GM04504 (cell line): ENCODE data around the gene ENTPD1.
A peak's percentile ranks its signal among the peaks of the same experiment; 100 is the strongest.
"Not testable (repeated sequence)": the region's sequence is repeated elsewhere in the genome, so short reads cannot be mapped to it uniquely, and the experiment has no call there.

Source experiments
- DNase-seq: peaks from one replicate; pipeline ENCODE4 v3.0.0-alpha.2; 2012; ENCODE audit warnings: low read depth

Gene ENTPD1

GRCh38 chr10:95866467-95866842 lies 110.5 kb downstream of the ENTPD1 start:
- DNase-seq: no peak

GRCh38 chr10:95867866-95868265 lies 111.9 kb downstream of the ENTPD1 start:
- no peak for DNase-seq

- DNase-seq: no peak
These were observed 116.3 kb downstream of the ENTPD1 start for GRCh38 chr10:95872158-95872711.

GRCh38 chr10:95873139-95873538 lies 117.2 kb downstream of the ENTPD1 start:
- no peak for DNase-seq

GRCh38 chr10:95873651-95874050 lies 117.7 kb downstream of the ENTPD1 start:
- no peak for DNase-seq

- not testable (repeated sequence) for DNase-seq
These were observed 118.8 kb downstream of the ENTPD1 start for GRCh38 chr10:95874783-95875182.

- DNase-seq: no peak
These were observed 120.8 kb downstream of the ENTPD1 start for GRCh38 chr10:95876756-95877155.

GRCh38 chr10:95877881-95878280 lies 121.9 kb downstream of the ENTPD1 start:
- DNase-seq: no peak

GRCh38 chr10:95880704-95881103 lies 124.7 kb downstream of the ENTPD1 start:
- no peak for DNase-seq

GRCh38 chr10:95881316-95881715 lies 125.4 kb downstream of the ENTPD1 start:
- DNase-seq: no peak

- DNase-seq: no peak
These were observed 133.9 kb downstream of the ENTPD1 start for GRCh38 chr10:95889830-95890229.

- DNase-seq: no peak
These were observed 140.3 kb downstream of the ENTPD1 start for GRCh38 chr10:95896071-95896850.

GRCh38 chr10:95905897-95906580 lies 150.1 kb downstream of the ENTPD1 start:
- not testable (repeated sequence) for DNase-seq

GRCh38 chr10:95906677-95907455 lies 150.9 kb downstream of the ENTPD1 start:
- DNase-seq: peak; percentile 27

- peak; percentile 55 for DNase-seq
These were observed 151.7 kb downstream of the ENTPD1 start, which contains the start of gene CC2D2B for GRCh38 chr10:95907456-95908253. Gene CC2D2B, plus strand, starts transcription at chr10:95907975. Its CDS starts 3,349 bp downstream, at chr10:95911324.

GRCh38 chr10:95908450-95908849 lies 152.5 kb downstream of the ENTPD1 start:
- no peak for DNase-seq

GRCh38 chr10:95909561-95909960 lies 153.6 kb downstream of the ENTPD1 start:
- DNase-seq: no peak

GRCh38 chr10:95916039-95916438 lies 160.1 kb downstream of the ENTPD1 start:
- not testable (repeated sequence) for DNase-seq
